ENCODE measurements around the gene TBC1D23.
"Not testable (repeated sequence)": the region's sequence is repeated elsewhere in the genome, so short reads cannot be mapped to it uniquely, and the experiment has no call there.

The TBC1D23 gene

GRCh38 chr3:100265016-100265415 lies 4.2 kb downstream of the TBC1D23 start:
- no peak overlapping the region for H3K4me3 Mint-ChIP-seq
- H3K36me3 Mint-ChIP-seq (ENCODE audit: low read depth), result peaks cover 3% of the 10 kb centered on the region
- H3K27me3 Mint-ChIP-seq (ENCODE audit: low read depth), result no peaks in the 10 kb centered on the region
- H3K4me1 Mint-ChIP-seq (ENCODE audit: low read depth), result peaks cover 32% of the 10 kb centered on the region
- no peak overlapping the region for H3K27ac Mint-ChIP-seq
- H3K9me3 Mint-ChIP-seq, result no peaks in the 10 kb centered on the region
- no peak for DNase-seq (ENCODE audit: low spot score)

DNA sequence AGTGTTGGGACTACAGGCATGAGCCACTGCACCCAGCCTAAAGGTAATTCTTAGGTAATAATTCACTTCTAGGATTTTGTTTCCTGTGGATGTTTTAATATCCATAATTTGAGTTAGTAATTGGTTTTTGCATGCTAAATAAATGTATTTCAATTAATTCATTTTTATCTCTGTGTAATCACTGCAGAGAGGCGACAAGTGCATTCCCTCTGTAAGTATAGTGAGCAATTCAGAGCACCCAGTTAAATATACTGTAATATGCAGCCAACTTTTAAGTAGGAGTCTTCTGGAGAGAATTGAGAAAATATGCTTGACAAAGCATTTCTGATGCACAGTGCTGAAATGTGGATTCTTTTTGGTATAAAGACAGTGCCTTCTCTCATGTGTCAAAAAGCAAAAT lies 5.7 kb downstream of the TBC1D23 start:
- Mint-ChIP-seq H3K27ac (no peak overlapping the region), H3K4me3 (no peak overlapping the region), H3K36me3 (ENCODE audit: low read depth) (no peaks in the 10 kb centered on the region), H3K27me3 (ENCODE audit: low read depth) (no peaks in the 10 kb centered on the region), H3K4me1 (ENCODE audit: low read depth) (peaks cover 26% of the 10 kb centered on the region), H3K9me3 (no peaks in the 10 kb centered on the region)
- no peak for DNase-seq (ENCODE audit: low spot score)

DNA sequence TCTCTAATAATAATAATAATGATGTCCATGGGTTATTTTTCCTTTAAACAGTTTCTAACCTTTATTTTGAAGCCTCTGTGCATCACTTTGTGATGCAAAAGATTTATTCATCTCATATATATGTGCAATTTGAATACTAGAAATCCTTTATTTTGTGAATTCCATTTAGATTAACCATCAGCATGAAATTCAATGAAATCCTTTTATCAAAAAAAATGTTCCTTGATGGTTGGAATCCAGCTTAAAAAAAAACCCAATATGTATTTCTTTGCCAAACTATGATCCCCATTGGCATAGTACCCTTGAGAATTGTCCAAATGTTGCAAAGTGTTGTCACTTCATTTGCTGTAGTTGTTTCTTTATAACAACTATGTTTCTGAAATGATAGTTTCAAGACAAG lies 7.4 kb downstream of the TBC1D23 start:
- H3K36me3 Mint-ChIP-seq (ENCODE audit: low read depth), result no peaks in the 10 kb centered on the region
- no peaks in the 10 kb centered on the region for H3K27me3 Mint-ChIP-seq (ENCODE audit: low read depth)
- DNase-seq (ENCODE audit: low spot score), result no peak
- H3K9me3 Mint-ChIP-seq, result no peaks in the 10 kb centered on the region
- H3K4me1 Mint-ChIP-seq (ENCODE audit: low read depth), result peaks cover 16% of the 10 kb centered on the region
- no peak overlapping the region for H3K4me3 Mint-ChIP-seq
- H3K27ac Mint-ChIP-seq, result no peak overlapping the region

DNA sequence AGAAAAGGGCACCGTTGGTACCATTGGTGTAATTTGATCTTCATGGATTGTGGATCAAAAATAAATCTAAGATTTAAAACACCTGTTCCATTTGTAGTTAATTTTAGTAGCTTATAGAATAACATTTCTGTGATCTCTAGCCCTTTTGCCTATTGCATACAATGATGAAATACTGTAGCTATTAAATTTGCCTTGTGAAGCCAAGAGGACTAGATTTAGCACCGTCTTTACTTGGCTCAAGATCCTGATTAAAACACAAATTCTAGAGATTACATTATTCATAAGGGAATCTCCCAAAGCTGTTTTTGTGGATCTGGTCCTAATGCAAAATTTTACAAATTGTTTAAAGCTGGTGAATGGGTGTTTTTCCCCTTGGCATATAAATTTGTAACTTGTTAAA lies 8.2 kb downstream of the TBC1D23 start:
- H3K9me3 Mint-ChIP-seq, result no peaks in the 10 kb centered on the region
- DNase-seq (ENCODE audit: low spot score), result no peak
- H3K27ac Mint-ChIP-seq, result no peak overlapping the region
- H3K4me1 Mint-ChIP-seq (ENCODE audit: low read depth), result peaks cover 9% of the 10 kb centered on the region
- no peaks in the 10 kb centered on the region for H3K27me3 Mint-ChIP-seq (ENCODE audit: low read depth)
- H3K4me3 Mint-ChIP-seq, result no peak overlapping the region
- no peaks in the 10 kb centered on the region for H3K36me3 Mint-ChIP-seq (ENCODE audit: low read depth)

- DNase-seq (ENCODE audit: low spot score), result no peak
- Mint-ChIP-seq H3K4me3 (no peak overlapping the region), H3K36me3 (ENCODE audit: low read depth) (no peaks in the 10 kb centered on the region), H3K27ac (no peak overlapping the region), H3K27me3 (ENCODE audit: low read depth) (no peaks in the 10 kb centered on the region), H3K4me1 (ENCODE audit: low read depth) (peaks cover 4% of the 10 kb centered on the region), H3K9me3 (no peaks in the 10 kb centered on the region)
Measured at GRCh38 chr3:100269410-100270214, 8.8 kb downstream of the TBC1D23 start.

DNA sequence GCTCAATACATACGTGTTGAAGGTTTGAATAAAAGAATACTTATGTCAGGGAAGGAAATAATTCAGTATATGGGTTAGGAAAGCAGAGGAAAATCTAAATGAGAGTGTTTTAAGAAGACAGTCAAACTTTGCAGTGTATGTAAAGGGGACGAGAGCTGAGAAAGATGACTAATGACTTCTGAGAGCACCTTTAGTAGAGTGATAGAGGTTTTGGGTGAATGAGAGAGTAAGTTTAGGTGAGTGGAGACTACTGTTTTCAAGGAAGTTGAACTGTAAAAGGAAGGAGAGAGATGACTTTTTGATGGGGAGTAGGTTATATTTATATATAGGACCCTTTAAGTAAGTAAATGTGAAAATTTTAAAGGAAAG lies 9.4 kb downstream of the TBC1D23 start:
- H3K9me3 Mint-ChIP-seq, result no peaks in the 10 kb centered on the region
- DNase-seq (ENCODE audit: low spot score), result no peak
- peaks cover 4% of the 10 kb centered on the region for H3K4me1 Mint-ChIP-seq (ENCODE audit: low read depth)
- H3K4me3 Mint-ChIP-seq, result no peak overlapping the region
- H3K27ac Mint-ChIP-seq, result no peak overlapping the region
- H3K27me3 Mint-ChIP-seq (ENCODE audit: low read depth), result no peaks in the 10 kb centered on the region
- no peaks in the 10 kb centered on the region for H3K36me3 Mint-ChIP-seq (ENCODE audit: low read depth)

DNA sequence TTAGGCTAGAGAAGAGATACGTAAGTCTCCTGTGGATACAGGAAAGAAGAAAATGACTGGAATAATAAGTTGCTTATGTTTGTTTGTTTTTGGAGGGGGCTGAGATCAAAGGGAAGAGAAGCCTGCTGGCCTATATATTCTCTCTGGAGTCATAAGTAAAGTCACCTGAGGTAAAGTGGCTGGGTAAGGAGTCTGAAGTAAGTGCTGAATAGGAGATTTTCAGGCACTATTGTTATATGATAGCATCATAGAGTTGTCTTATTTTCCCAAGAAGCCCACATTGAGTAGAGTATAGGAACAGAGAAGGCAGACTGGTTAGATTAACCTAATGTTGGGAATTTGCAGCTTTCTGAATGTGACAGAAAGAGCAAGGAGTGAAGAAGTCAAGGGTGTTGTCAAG lies 10.7 kb downstream of the TBC1D23 start:
- Mint-ChIP-seq H3K9me3 (no peaks in the 10 kb centered on the region), H3K4me3 (no peak overlapping the region), H3K36me3 (ENCODE audit: low read depth) (no peaks in the 10 kb centered on the region), H3K27ac (no peak overlapping the region), H3K27me3 (ENCODE audit: low read depth) (no peaks in the 10 kb centered on the region), H3K4me1 (ENCODE audit: low read depth) (peaks cover 4% of the 10 kb centered on the region)
- DNase-seq (ENCODE audit: low spot score), result no peak

DNA sequence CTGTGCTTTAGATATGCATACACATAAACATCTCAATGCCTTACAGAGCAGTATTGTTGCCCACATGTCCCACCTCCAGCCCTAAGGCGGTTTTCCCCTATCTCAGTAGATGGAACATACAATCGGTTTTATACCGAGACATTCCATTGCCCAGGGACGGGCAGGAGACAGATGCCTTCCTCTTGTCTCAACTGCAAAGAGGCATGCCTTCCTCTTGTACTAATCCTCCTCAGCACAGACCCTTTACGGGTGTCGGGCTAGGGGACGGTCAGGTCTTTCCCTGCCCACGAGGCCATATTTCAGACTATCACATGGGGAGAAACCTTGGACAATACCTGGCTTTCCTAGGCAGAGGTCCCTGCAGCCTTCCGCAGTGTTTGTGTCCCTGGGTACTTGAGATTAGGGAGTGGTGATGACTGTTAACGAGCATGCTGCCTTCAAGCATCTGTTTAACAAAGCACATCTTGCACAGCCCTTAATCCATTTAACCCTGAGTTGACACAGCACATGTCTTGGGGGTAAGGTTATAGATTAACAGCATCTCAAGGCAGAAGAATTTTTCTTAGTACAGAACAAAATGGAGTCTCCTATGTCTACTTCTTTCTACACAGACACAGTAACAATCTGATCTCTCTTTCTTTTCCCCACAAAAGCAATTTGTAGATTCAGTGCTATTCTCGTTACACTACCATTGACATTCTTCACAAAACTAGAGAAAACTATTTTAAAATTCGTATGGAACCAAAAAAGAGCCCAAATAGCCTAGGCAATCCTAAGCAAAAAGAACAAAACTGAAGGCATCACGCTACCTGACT lies 12.2 kb downstream of the TBC1D23 start:
- not testable (repeated sequence) for H3K27ac Mint-ChIP-seq; H3K4me3 Mint-ChIP-seq; H3K4me1 Mint-ChIP-seq (ENCODE audit: low read depth); H3K36me3 Mint-ChIP-seq (ENCODE audit: low read depth); H3K9me3 Mint-ChIP-seq; DNase-seq (ENCODE audit: low spot score); H3K27me3 Mint-ChIP-seq (ENCODE audit: low read depth)

GRCh38 chr3:100274361-100274760 lies 13.6 kb downstream of the TBC1D23 start:
- peaks cover 2% of the 10 kb centered on the region for H3K36me3 Mint-ChIP-seq (ENCODE audit: low read depth)
- no peaks in the 10 kb centered on the region for H3K27me3 Mint-ChIP-seq (ENCODE audit: low read depth)
- no peak overlapping the region for H3K27ac Mint-ChIP-seq
- H3K4me1 Mint-ChIP-seq (ENCODE audit: low read depth), result peaks cover 4% of the 10 kb centered on the region
- DNase-seq (ENCODE audit: low spot score), result no peak
- H3K9me3 Mint-ChIP-seq, result no peaks in the 10 kb centered on the region
- no peak overlapping the region for H3K4me3 Mint-ChIP-seq

- no peaks in the 10 kb centered on the region for H3K9me3 Mint-ChIP-seq
- peaks cover 5% of the 10 kb centered on the region for H3K36me3 Mint-ChIP-seq (ENCODE audit: low read depth)
- H3K4me1 Mint-ChIP-seq (ENCODE audit: low read depth), result no peaks in the 10 kb centered on the region
- no peak overlapping the region for H3K27ac Mint-ChIP-seq
- no peaks in the 10 kb centered on the region for H3K27me3 Mint-ChIP-seq (ENCODE audit: low read depth)
- no peak for DNase-seq (ENCODE audit: low spot score)
- H3K4me3 Mint-ChIP-seq, result no peak overlapping the region
Measured at GRCh38 chr3:100277255-100277800, 16.5 kb downstream of the TBC1D23 start.

- H3K36me3 Mint-ChIP-seq (ENCODE audit: low read depth), result peaks cover 7% of the 10 kb centered on the region
- H3K9me3 Mint-ChIP-seq, result no peaks in the 10 kb centered on the region
- H3K27me3 Mint-ChIP-seq (ENCODE audit: low read depth), result no peaks in the 10 kb centered on the region
- no peak for DNase-seq (ENCODE audit: low spot score)
- H3K4me1 Mint-ChIP-seq (ENCODE audit: low read depth), result no peaks in the 10 kb centered on the region
- H3K4me3 Mint-ChIP-seq, result no peak overlapping the region
- no peak overlapping the region for H3K27ac Mint-ChIP-seq
Measured at GRCh38 chr3:100278910-100279309, 18.1 kb downstream of the TBC1D23 start.

DNA sequence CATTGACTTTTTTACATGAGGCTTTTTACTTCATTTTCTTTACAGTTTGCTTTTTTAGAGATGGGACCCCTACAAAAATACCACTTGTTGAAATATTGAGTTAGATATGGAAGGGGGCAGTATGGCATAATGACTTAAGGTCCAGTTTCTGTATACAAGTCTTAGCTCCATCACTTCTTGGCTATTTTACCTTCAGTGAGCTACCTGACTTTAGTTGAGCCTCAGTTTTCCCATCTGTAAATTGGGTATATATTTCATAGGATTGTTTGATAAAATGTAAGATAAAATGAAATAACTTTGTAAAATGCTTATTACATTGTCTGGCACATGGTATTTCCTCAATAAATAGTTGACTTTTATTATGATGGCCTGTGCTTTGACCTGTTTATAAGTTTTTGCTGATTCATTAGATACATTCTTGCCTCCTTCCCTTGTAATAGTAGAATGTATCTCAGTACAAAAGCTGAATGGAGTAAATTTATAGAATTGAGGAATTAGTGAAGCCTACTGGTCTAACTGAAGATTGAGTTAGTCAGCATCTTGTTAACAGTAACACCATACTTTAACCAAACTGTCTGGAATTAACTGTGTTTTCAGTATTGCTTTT lies 27.6 kb downstream of the TBC1D23 start:
- Mint-ChIP-seq H3K36me3 (ENCODE audit: low read depth) (peaks cover 20% of the 10 kb centered on the region), H3K9me3 (no peaks in the 10 kb centered on the region), H3K27me3 (ENCODE audit: low read depth) (no peaks in the 10 kb centered on the region), H3K27ac (no peak overlapping the region), H3K4me3 (no peak overlapping the region), H3K4me1 (ENCODE audit: low read depth) (peaks cover 5% of the 10 kb centered on the region)
- DNase-seq (ENCODE audit: low spot score), result no peak

DNA sequence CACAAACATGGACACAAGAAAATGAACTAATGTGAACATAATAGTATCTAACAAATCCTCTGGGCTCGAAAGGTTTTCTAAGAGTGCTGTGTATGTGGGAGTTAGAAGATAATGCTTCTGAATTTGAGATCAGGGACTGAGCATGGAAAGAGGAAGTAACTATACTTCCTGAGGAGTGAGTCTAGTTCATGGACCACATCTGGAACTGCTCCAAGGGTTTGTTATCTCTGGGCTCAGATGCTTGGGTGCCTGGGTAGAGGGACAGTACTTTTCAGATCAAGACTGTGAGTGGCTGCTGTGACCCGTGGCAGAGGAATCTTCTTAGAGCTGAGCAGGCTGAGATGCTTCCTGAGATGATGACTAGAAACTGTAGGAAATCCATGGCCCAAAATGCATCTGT lies 28.5 kb downstream of the TBC1D23 start:
- Mint-ChIP-seq H3K27ac (no peak overlapping the region), H3K36me3 (ENCODE audit: low read depth) (peaks cover 20% of the 10 kb centered on the region), H3K27me3 (ENCODE audit: low read depth) (no peaks in the 10 kb centered on the region), H3K4me3 (no peak overlapping the region), H3K4me1 (ENCODE audit: low read depth) (peaks cover 5% of the 10 kb centered on the region), H3K9me3 (no peaks in the 10 kb centered on the region)
- no peak for DNase-seq (ENCODE audit: low spot score)

DNA sequence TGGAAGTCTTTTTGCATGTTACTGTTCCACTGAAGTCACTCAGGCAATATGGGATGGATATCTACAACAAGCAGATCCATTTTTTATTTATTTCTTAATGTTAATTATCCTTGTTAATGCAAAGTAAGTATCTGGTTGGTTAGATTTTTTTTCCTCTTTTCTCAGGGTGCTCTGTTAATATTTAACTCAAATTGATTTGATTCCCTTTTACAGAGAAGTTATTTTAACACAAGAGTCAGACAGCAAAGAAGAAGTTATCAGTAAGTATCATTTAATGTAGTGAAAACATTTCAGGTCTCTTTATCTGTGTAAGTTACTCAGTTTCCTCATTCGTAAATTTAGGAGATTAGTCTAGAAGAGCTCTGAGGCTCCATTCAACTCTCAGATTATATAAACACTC lies 34.3 kb downstream of the TBC1D23 start:
- Mint-ChIP-seq H3K36me3 (ENCODE audit: low read depth) (peaks cover 25% of the 10 kb centered on the region), H3K27me3 (ENCODE audit: low read depth) (no peaks in the 10 kb centered on the region), H3K27ac (no peak overlapping the region), H3K4me3 (no peak overlapping the region), H3K4me1 (ENCODE audit: low read depth) (peaks cover 5% of the 10 kb centered on the region), H3K9me3 (no peaks in the 10 kb centered on the region)
- DNase-seq (ENCODE audit: low spot score), result no peak
